ENCODE data around the gene GAB4.

GRCh38 chr22:17012267-17012666 lies 4.2 kb upstream of the GAB4 start:
- TF ChIP-seq CTCF (IDR thresholded peaks at IDR 0.05; ENCODE audit: extremely low read depth in 1 of 2, insufficient read depth in 1 of 2, low read depth in 1 of 2, low read length in 2 of 2) (no peak), EZH2 (IDR thresholded peaks at IDR 0.05; ENCODE audit: borderline replicate concordance, low read depth, low read length, severe bottlenecking) (no peak), POLR2A (IDR thresholded peaks at IDR 0.05; ENCODE audit: low read depth, low read length) (no peak), FOS (IDR thresholded peaks at IDR 0.05; ENCODE audit: borderline replicate concordance, insufficient read depth, low read length) (no peak), MYC (IDR thresholded peaks at IDR 0.05; ENCODE audit: low read depth, low read length) (no peak), POLR2AphosphoS5 (IDR thresholded peaks at IDR 0.05; ENCODE audit: insufficient read depth, low read depth, low read length) (no peak), MAX (IDR thresholded peaks at IDR 0.05; ENCODE audit: insufficient read depth, insufficient read length) (no peak), GATA2 (IDR thresholded peaks at IDR 0.05; ENCODE audit: insufficient read depth, insufficient read length, low read depth, low read length) (no peak), JUN (IDR thresholded peaks at IDR 0.05; ENCODE audit: borderline replicate concordance, insufficient read depth, insufficient read length, low read depth) (no peak)
